Gastroesophageal sphincter (tissue), 4 donors: ENCODE measurements around the gene TANGO2. TPM values are rescaled to one million over a fixed set of nuclear protein-coding genes. Genes with fewer than 3 reads are reported as not detected.

Experiments used
- ATAC-seq: fragments of 150-250 bp; one replicate; pipeline ENCODE4 v1.9.1; 2016; ENCODE audit warnings: mild to moderate bottlenecking, moderate library complexity
- H3K27ac ChIP-seq, 4 donors: fragments of 200-600 bp; sonication (generic) in 3 of 4; 1 replicate in 3 of 4; 2 replicates in 1 of 4; pipeline ENCODE4 v1.5.1; 2016 to 2019
- H3K27me3 ChIP-seq: fragments of 200-600 bp; sonication (generic); one replicate; pipeline ENCODE4 v1.5.1; 2019
- H3K36me3 ChIP-seq, 2 donors: fragments of 200-600 bp; sonication (generic); one replicate each; pipeline ENCODE4 v1.5.1; 2019; ENCODE audit warnings: control low read depth in 1 of 2
- H3K4me1 ChIP-seq, 3 donors: fragments of 200-600 bp; sonication (generic); 1 replicate in 2 of 3; 2 replicates in 1 of 3; pipeline ENCODE4 v1.5.1; 2016 to 2019; ENCODE audit warnings: control low read depth in 2 of 3
- H3K4me3 ChIP-seq, 2 donors: fragments of 200-600 bp; sonication (generic); one replicate each; pipeline ENCODE4 v1.5.1; 2019; ENCODE audit warnings: mild to moderate bottlenecking in 1 of 2, moderate library complexity in 1 of 2
- H3K9me3 ChIP-seq, 3 donors: fragments of 200-600 bp; sonication (generic); one replicate each; pipeline ENCODE4 v1.5.1; 2017 to 2019; ENCODE audit warnings: control low read depth in 2 of 3
- CTCF ChIP-seq, 4 experiments: fragments of 200-600 bp in 2 of 4; fragments of 450-650 bp in 2 of 4; sonication (generic) in 1 of 4; IDR thresholded peaks; one replicate each; pipeline ENCODE4 v1.5.1; 2017 to 2019; ENCODE audit warnings: antibody characterized with exemption in 4 of 4, mild to moderate bottlenecking in 2 of 4, moderate library complexity in 2 of 4
- EP300 ChIP-seq: sonication (generic); formaldehyde crosslinking; IDR thresholded peaks from one replicate; pipeline ENCODE4 v1.6.1; 2017; ENCODE audit warnings: antibody characterized with exemption, mild to moderate bottlenecking
- POLR2A ChIP-seq, 2 donors: fragments of 450-650 bp; IDR thresholded peaks; one replicate each; pipeline ENCODE4 v1.6.1; 2017; ENCODE audit warnings: antibody characterized with exemption in 2 of 2, mild to moderate bottlenecking in 2 of 2, moderate library complexity in 1 of 2
- POLR2AphosphoS5 ChIP-seq: sonication (generic); formaldehyde crosslinking; IDR thresholded peaks from one replicate; pipeline ENCODE4 v1.6.1; 2017; ENCODE audit warnings: antibody characterized with exemption
- WGBS, 2 donors: methylation state at CpG; one replicate each; pipeline ENCODE4 v1.1.5; 2018; ENCODE audit warnings: low coverage in 1 of 2; 5-methylcytosine and 5-hydroxymethylcytosine counted together
- total RNA-seq, 4 donors: library from RNA; depleted of rRNA; stranded (reverse); fragments of >200 nt; gene quantifications; one replicate each; pipeline ENCODE4 v1.1.0, GENCODE V29; 2016

TANGO2 gene
- total RNA-seq, 4 donors from 2014 or later = 20.0 to 65.5 (median 45.8) TPM

DNA sequence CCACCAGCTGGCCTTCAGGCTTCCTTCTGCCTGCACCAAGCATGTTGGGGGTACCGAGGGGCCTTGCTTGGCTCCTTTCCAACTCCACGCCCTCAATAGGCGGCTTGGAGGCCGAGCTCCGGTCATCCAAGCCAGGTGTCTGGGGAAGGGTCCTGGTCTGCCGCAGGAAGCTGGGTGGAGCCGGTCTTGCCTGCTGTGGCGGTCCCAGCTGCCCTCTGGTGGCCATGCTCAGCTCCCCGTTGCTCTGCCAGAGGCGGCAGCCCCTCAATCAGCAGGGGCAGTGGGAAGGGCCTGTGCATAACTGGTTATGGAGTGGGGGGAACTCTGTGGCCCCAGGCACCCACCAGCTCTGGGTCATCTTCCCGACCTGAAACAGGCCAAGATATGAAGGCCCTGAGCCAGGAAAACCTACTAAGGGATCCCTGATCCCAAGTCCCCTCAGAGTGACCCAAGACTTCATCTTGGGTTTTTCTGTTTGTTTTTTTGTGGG lies 7.5 kb upstream of the TANGO2 start:
- H3K27ac ChIP-seq = no peak overlapping the region
- H3K27me3 ChIP-seq = no peaks in the 10 kb centered on the region
- H3K36me3 ChIP-seq = no peaks in the 10 kb centered on the region
- no peak overlapping the region for H3K4me3 ChIP-seq
- no peak for TF ChIP-seq EP300
- TF ChIP-seq POLR2A (IDR thresholded peaks at IDR 0.05) = no peak
- TF ChIP-seq CTCF (IDR thresholded peaks at IDR 0.05) = peak in 3 of 4 experiments; percentile 87 to 98 (median 89)
- no peak for TF ChIP-seq POLR2AphosphoS5
- WGBS, 2 donors = 9% methylated on average over 7 of the region's 11 CpGs; no CpG with 5 or more reads in 1 of the 2 donors
- no peaks in the 10 kb centered on the region for H3K9me3 ChIP-seq
- H3K4me1 ChIP-seq = peaks cover 0 to 49% (median 15%) of the 10 kb centered on the region in 3 donors
- ATAC-seq = no peak

DNA sequence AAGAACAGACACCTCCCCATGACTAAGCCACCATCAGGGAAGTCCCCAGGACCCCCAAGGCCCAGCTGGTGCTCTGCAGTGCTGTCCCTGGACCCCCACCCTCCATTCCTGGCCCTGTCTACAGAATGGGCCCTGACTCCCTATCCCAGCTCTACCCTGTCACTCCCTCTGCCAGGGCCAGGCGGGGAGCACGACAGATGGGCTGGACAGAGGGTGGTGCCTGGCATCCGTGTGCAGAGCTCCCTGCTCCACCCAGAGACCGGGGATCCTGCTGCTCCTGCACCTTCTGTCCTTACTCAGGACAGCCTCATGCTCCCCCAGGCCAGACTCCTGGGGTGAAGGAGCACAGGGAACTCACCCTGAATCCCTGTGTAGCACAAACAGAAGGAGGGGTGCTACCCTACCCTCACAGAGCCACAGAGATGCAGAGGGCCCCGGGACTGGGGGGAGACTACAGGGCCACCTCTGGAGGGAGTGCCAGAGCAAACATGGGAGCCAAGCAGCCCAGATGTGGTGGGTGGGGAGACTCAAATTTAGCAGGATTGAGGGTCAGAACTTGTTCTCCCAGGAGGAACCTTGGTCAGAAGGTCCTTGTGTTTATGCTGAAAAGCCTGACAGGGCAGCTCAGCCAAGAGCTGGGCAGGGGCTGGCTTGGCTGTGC lies 6.3 kb upstream of the TANGO2 start:
- peaks cover 0 to 49% (median 15%) of the 10 kb centered on the region in 3 donors for H3K4me1 ChIP-seq
- no peak overlapping the region for H3K27ac ChIP-seq
- TF ChIP-seq POLR2A (IDR thresholded peaks at IDR 0.05) (no peak), EP300 (no peak), CTCF (IDR thresholded peaks at IDR 0.05) (no peak), POLR2AphosphoS5 (no peak)
- H3K9me3 ChIP-seq = no peaks in the 10 kb centered on the region
- H3K36me3 ChIP-seq = no peaks in the 10 kb centered on the region
- no CpG with 5 or more reads among the region's 5 CpGs for WGBS, 2 donors
- H3K4me3 ChIP-seq = no peak overlapping the region
- no peak for ATAC-seq
- no peaks in the 10 kb centered on the region for H3K27me3 ChIP-seq

DNA sequence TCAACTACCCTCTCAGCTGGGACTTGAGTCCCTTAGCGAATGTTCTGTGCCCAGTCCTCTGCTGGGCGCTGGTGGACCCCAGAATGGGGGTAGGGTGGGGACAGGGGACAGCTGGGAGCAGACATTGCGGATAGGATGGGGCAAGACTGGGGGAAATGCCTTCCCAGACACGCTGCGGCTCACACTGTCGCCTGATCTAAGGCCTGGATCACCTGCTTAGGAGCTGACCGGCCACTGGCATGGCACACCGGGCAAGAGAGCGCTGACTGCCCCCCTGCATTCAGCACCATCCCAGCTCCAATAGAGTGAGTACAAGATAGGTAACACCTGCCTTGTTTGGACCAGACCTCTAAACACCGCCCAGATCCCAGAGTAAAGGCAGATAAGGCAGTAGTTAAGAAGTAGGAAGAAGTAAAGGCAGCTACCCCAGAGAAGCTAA lies 5.7 kb upstream of the TANGO2 start:
- TF ChIP-seq EP300 (no peak), CTCF (IDR thresholded peaks at IDR 0.05) (no peak), POLR2AphosphoS5 (no peak), POLR2A (IDR thresholded peaks at IDR 0.05) (no peak)
- 83 to 100% methylated on average over 1 of the region's 10 CpGs for WGBS, 2 donors
- H3K4me1 ChIP-seq = peaks cover 0 to 53% (median 15%) of the 10 kb centered on the region in 3 donors
- no peaks in the 10 kb centered on the region for H3K9me3 ChIP-seq
- H3K36me3 ChIP-seq = no peaks in the 10 kb centered on the region
- H3K27me3 ChIP-seq = no peaks in the 10 kb centered on the region
- no peak overlapping the region for H3K27ac ChIP-seq
- H3K4me3 ChIP-seq = no peak overlapping the region
- no peak for ATAC-seq

GRCh38 chr22:20015971-20016733 lies 4.8 kb upstream of the TANGO2 start:
- TF ChIP-seq CTCF (IDR thresholded peaks at IDR 0.05) (no peak), POLR2A (IDR thresholded peaks at IDR 0.05) (peak in 1 of 2 donors; percentile 11), EP300 (no peak), POLR2AphosphoS5 (no peak)
- Histone ChIP-seq H3K4me1 (peaks cover 0 to 59% (median 15%) of the 10 kb centered on the region in 3 donors), H3K27me3 (no peaks in the 10 kb centered on the region), H3K36me3 (no peaks in the 10 kb centered on the region), H3K27ac (peak overlapping the region in 3 of 4 donors; percentile 38 to 69 (median 53)), H3K4me3 (peak overlapping the region; percentile 34 to 79), H3K9me3 (no peaks in the 10 kb centered on the region)
- 10% methylated on average over 4 of the region's 101 CpGs; no CpG with 5 or more reads in 1 of the 2 donors for WGBS, 2 donors
- ATAC-seq = no peak
